ENCODE measurements around the gene KCNJ14.
"Not testable (repeated sequence)": the region's sequence is repeated elsewhere in the genome, so short reads cannot be mapped to it uniquely, and the experiment has no call there.

KCNJ14 gene

GRCh38 chr19:48471836-48472235 is 16.5 kb downstream of the KCNJ14 start:
- DNase-seq (ENCODE audit: low read depth) = no peak

- DNase-seq (ENCODE audit: low read depth) = no peak
Observed at GRCh38 chr19:48473161-48473966, 18.0 kb downstream of the KCNJ14 start.

GRCh38 chr19:48474084-48474592 is 18.8 kb downstream of the KCNJ14 start:
- no peak for DNase-seq (ENCODE audit: low read depth)

- no peak for DNase-seq (ENCODE audit: low read depth)
Observed at GRCh38 chr19:48475369-48476068, 20.1 kb downstream of the KCNJ14 start.

GRCh38 chr19:48476176-48476575 is 20.8 kb downstream of the KCNJ14 start:
- no peak for DNase-seq (ENCODE audit: low read depth)

- no peak for DNase-seq (ENCODE audit: low read depth)
Observed at GRCh38 chr19:48477067-48477685, 21.8 kb downstream of the KCNJ14 start.

- no peak for DNase-seq (ENCODE audit: low read depth)
Observed at GRCh38 chr19:48477698-48478338, 22.4 kb downstream of the KCNJ14 start.

GRCh38 chr19:48478339-48479256 is 23.2 kb downstream of the KCNJ14 start:
- DNase-seq (ENCODE audit: low read depth) = no peak

GRCh38 chr19:48479686-48480085 is 24.3 kb downstream of the KCNJ14 start:
- no peak for DNase-seq (ENCODE audit: low read depth)

GRCh38 chr19:48480183-48480557 is 24.8 kb downstream of the KCNJ14 start:
- DNase-seq (ENCODE audit: low read depth) = peak; percentile 13

- peak; percentile 29 for DNase-seq (ENCODE audit: low read depth)
Observed at GRCh38 chr19:48480558-48481500, 25.5 kb downstream of the KCNJ14 start.

- DNase-seq (ENCODE audit: low read depth) = no peak
Observed at GRCh38 chr19:48481846-48482639, 26.7 kb downstream of the KCNJ14 start.

- DNase-seq (ENCODE audit: low read depth) = no peak
Observed at GRCh38 chr19:48483301-48483700, 27.9 kb downstream of the KCNJ14 start.

GRCh38 chr19:48484247-48484893 is 29.0 kb downstream of the KCNJ14 start:
- DNase-seq (ENCODE audit: low read depth) = no peak

GRCh38 chr19:48484931-48485612 is 29.7 kb downstream of the KCNJ14 start:
- DNase-seq (ENCODE audit: low read depth) = no peak

- not testable (repeated sequence) for DNase-seq (ENCODE audit: low read depth)
Observed at GRCh38 chr19:48486706-48487105, 31.3 kb downstream of the KCNJ14 start.

- DNase-seq (ENCODE audit: low read depth) = no peak
Observed at GRCh38 chr19:48487544-48487943, 32.2 kb downstream of the KCNJ14 start.

GRCh38 chr19:48487948-48488347 is 32.6 kb downstream of the KCNJ14 start:
- no peak for DNase-seq (ENCODE audit: low read depth)
